ENCODE measurements around the gene NINJ2.

Gene NINJ2

GRCh38 chr12:569091-569676 lies 94.1 kb downstream of the NINJ2 start:
- DNase-seq (ENCODE audit: low read depth), result no peak

- DNase-seq (ENCODE audit: low read depth), result no peak
These were observed 94.8 kb downstream of the NINJ2 start for GRCh38 chr12:568486-568885.

- no peak for DNase-seq (ENCODE audit: low read depth)
These were observed 97.6 kb downstream of the NINJ2 start for GRCh38 chr12:565589-566105.

GRCh38 chr12:565161-565560 lies 98.1 kb downstream of the NINJ2 start:
- no peak for DNase-seq (ENCODE audit: low read depth)

DNA sequence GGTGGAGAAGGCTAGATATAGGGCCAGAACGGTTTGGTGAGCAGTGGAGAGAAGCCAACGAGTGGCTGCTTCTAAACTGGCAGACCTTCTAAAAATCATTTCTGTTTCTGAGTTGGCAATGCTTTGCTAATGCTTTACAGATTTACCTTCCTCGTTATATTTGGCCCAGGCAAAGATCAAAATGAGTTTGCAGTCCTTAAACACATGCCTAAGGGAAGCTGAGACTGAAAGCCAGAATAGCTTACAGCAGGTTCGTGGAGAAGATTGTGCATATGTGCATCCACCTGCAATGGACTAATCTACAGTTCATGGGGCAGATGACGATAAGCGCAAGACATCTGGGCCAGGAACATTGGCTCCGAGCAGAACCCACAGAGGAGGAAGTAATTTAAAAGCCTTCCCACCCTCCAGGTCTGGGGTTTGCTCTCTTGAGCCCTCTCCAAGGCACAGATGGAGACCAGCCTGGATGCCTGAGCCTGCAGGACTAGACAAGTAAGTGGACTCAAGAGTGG lies 99.4 kb downstream of the NINJ2 start:
- no peak for DNase-seq (ENCODE audit: low read depth)

DNA sequence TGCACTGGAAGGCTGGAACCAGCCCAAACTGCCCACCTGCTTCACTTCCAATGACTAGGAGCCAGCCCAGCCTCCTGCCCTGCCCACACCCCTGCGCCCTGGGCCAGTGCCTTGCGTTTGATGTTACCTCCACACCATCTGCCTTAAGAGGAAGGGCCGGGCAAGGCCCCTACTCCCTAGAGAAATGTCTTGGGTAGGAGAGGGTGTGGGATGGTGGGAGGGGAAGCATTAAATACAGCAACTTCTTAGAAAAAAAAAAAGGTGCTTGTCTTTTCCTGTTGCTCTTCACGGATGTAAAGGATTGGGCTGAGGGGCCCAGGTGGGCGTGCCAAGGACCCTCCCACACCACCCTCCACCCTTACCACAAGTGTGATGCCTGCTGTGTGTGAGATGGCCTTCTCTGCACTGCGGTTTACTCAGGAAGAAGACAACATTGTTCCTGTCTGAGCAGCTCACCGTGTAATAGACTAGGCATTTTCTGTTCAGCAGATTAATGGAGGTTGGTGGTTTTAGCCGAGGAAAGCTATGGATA lies 99.9 kb downstream of the NINJ2 start:
- no peak for DNase-seq (ENCODE audit: low read depth)

DNA sequence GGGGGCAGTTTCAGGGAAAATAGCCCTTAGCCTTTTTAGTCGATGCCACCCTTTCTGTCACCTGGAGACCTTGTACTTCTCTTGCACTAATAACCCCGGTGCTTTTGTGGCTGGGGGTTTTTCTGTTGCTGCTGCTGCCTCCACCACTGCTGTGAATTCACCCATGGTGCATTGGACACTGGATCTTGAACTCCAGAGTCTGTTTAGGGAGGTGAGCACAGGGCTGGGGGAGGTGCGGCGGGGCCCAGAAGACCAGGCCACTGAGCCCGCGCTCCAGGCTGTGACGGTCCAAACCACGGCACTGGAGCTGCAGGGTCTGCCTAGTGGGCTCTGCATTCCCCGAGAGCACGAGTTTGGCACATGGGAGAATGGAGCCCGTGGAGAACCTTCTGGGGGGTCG lies 100.6 kb downstream of the NINJ2 start:
- no peak for DNase-seq (ENCODE audit: low read depth)

DNA sequence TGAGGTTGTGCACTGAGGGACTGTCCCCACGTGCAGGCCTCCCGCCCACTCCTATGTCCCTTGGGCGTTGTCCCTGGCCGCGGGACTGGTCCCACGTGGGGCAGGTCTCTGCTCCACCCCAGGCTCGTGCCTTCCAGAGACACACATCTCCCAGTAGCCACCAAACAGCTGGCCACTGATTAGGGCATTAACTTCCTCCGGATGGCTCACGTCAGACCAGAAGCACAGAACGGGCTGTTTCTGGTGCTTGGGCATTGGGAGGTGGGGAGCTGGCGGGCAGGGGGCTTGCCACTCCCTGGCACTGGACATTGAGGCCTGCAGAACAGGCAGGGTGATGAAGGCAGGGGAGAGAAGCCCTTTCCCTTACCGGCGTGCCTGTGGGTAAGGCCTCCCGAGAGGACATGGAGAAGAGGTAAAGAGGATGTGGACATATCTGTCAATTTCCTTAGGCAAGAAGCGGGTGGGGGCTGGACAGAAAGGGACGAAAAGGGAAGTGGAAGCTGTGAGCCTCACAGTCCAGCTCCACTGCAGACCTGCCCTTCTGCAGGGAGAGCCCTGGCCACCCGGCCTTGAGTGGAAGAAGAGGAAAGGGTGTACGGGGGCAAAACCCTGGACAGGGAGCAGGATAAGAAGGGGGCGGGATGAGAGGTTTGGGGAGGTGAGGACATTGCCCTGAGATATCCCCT lies 101.2 kb downstream of the NINJ2 start:
- DNase-seq (ENCODE audit: low read depth), result no peak

- no peak for DNase-seq (ENCODE audit: low read depth)
These were observed 101.9 kb downstream of the NINJ2 start for GRCh38 chr12:561391-561705.

DNA sequence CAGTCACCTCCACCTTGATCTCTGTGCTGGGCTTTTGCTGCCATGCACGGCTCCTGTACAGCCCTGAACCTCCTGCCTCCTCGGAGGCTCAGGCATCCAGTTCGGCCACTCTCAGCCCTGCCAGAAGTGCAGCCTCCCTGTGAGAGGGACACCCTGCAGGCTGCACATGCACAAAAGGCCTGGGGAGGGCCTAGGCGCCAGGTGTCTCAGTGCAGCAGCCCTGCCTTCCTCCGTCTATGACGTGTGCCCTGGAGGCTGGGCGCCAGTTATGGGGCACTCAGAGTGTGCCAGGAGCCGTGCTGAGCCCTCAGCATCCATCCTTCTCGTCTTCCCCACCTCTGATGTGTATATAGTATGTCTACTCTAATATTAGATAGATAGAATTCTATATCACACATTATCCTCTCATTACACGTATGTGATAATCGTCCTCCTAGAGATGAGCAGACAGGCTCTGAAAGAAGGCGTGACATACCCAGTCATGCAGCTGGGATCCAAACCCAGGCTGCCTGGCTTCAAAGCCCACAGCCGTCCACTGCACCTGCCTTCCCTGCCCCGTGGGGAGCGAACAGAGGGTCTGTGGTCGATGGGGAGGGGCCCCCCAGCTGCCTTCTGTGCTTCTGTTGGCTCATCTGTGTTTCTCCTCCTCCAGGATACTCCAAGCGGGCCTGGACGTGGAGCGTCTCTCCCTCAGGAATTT lies 102.4 kb downstream of the NINJ2 start:
- no peak for DNase-seq (ENCODE audit: low read depth)

GRCh38 chr12:559906-560455 lies 103.3 kb downstream of the NINJ2 start:
- no peak for DNase-seq (ENCODE audit: low read depth)

GRCh38 chr12:559208-559905 lies 103.9 kb downstream of the NINJ2 start:
- no peak for DNase-seq (ENCODE audit: low read depth)

DNA sequence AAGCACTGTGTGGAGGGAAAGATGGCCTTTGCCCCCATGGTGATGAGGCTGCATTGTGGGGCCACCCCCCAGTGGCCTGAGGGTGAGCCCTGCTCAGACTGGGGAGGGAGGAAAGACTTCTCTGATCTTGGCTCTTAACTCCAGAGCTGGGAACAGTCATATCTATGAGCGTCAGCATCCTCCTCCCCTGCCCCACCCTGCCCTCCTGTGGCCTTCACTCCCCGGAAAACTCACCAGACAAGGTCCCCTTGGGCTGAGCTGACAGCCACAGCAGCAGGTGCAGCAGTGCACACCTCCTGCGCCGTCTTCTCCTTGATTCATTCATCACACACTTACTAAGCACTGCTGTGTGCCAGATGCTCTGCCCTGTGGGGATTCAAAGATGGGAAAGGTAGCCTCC lies 104.7 kb downstream of the NINJ2 start:
- no peak for DNase-seq (ENCODE audit: low read depth)

DNA sequence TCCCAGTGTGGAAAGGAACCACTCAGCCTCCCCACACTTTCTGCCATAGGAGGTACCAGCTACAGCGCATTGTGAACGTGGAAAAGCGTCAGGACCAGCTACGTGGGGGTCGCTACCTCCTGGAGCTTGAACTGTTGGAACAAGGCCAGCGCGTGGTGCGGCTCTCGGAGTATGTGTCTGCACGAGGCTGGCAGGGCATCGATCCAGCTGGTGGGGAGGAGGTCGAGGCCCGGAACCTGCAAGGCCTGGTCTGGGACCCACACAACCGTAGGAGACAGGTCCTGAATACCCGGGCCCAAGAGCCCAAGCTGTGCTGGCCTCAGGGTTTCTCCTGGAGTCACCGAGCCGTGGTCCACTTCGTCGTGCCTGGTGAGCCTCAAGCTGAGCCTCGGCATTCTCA lies 106.7 kb downstream of the NINJ2 start:
- DNase-seq (ENCODE audit: low read depth), result no peak

DNA sequence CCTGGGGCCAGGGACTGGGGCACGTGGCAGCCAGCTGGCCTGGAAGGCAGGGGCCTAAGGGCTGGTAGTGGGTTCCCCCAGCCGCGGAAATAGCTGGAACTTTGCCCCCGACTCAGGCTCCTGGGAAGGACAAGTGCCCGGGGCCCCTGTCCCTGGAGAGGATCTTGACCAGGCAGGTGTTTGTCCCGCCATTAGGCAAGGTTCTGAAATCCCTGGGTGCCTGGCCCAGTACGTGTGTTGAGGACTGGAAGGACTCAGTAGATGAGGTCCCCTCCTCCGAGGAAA lies 109.3 kb downstream of the NINJ2 start:
- DNase-seq (ENCODE audit: low read depth), result no peak

DNA sequence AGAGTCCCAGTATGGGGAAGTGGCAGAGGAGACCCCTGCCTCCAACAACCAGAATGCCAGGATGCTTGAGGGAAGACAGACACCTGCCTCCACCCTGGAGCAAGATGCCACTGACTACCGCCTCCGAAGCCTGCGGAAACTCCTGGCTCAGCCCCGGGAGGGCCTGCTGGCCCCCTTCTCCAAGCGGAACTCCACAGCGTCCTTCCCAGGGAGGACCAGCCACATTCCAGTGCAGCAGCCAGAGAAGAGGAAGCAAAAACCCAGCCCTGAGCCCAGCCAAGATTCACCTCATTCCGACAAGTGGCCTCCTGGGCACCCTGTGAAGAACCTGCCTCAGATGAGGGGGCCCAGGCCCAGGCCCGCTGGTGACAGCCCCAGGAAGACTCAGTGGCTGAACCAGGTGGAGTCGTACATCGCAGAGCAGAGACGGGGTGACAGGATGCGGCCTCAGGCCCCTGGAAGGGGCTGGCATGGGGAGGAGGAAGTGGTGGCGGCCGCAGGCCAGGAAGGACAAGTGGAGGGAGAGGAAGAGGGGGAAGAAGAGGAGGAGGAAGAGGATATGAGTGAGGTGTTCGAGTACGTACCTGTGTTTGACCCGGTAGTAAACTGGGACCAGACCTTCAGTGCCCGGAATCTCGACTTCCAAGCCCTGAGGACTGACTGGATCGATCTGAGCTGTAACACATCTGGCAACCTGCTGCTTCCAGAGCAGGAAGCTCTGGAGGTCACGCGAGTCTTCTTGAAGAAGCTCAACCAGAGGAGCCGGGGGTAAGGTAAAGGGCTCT lies 109.8 kb downstream of the NINJ2 start:
- no peak for DNase-seq (ENCODE audit: low read depth)

DNA sequence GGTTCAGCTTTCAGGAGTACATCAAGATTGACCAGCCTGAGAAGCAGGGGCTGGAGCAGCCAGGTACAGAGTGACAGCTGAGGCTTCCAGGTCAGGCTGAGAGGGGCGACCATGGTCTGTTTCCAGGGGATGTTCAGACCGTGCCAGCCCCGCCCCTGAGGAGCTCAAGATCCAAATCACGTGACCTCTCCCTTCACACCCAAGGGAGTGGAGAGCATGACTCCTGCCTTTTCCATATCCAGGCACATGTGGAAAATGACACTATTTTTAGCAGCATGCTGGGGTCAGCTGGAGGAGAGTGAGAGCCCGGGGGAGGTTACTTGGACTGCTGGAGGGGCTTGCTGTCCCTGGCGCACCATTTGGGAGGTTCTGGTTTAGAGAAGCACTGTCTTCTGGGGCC lies 110.8 kb downstream of the NINJ2 start:
- DNase-seq (ENCODE audit: low read depth), result no peak

GRCh38 chr12:550473-551260 lies 112.6 kb downstream of the NINJ2 start:
- DNase-seq (ENCODE audit: low read depth), result no peak

- no peak for DNase-seq (ENCODE audit: low read depth)
These were observed 113.7 kb downstream of the NINJ2 start for GRCh38 chr12:549476-550082.

GRCh38 chr12:547883-548470 lies 115.3 kb downstream of the NINJ2 start:
- DNase-seq (ENCODE audit: low read depth), result no peak
